AG04450 (cell line): ENCODE results near the gene DHDDS. TPM values are rescaled to one million over a fixed set of nuclear protein-coding genes. Genes with fewer than 3 reads are reported as not detected.

Source experiments
- CTCF ChIA-PET: fragments of 300-600, 350-600 bp; formaldehyde crosslinking; extraction: SDS; loops from one replicate; lab custom pipeline; 2022; ENCODE audit warnings: antibody characterized with exemption, inconsistent platforms; lab: Charles Lee
- POLR2A ChIA-PET: fragments of 350-600 bp; formaldehyde crosslinking; extraction: SDS; loops from one replicate; lab custom pipeline; 2021; ENCODE audit warnings: antibody characterized with exemption, inconsistent platforms; lab: Yijun Ruan, JAX
- DNase-seq: peaks from one replicate; pipeline ENCODE4 v3.0.0-alpha.2; 2011; ENCODE audit warnings: low read depth, low spot score
- H3K27ac ChIP-seq: one replicate; pipeline ENCODE4 v1.5.1; 2012; ENCODE audit warnings: low read depth, low read length, control low read depth
- H3K27me3 ChIP-seq: one replicate; pipeline ENCODE4 v1.6.0; 2012; ENCODE audit warnings: low read length; ENCODE audit not compliant: control insufficient read depth, insufficient read depth
- H3K4me3 ChIP-seq: 2 replicates; pipeline ENCODE4 v1.5.1; 2011; ENCODE audit warnings: mild to moderate bottlenecking, low read depth, low read length, control low read depth
- H3K9me3 ChIP-seq: 2 replicates; pipeline ENCODE4 v1.5.1; 2012; ENCODE audit warnings: low read length; ENCODE audit not compliant: control insufficient read depth, insufficient read depth
- CTCF ChIP-seq: IDR thresholded peaks from 2 replicates; pipeline ENCODE4 v1.5.1; 2011; ENCODE audit warnings: low read depth, low read length, control low read depth, inconsistent platforms
- polyA plus RNA-seq: library from polyadenylated mRNA; depleted of rRNA; stranded (reverse); fragments of >200 nt; gene quantifications from 2 replicates; pipeline ENCODE4 v1.2.3, GENCODE V29; 2011

Gene DHDDS
- polyA plus RNA-seq, 1 experiment, result 51.7 TPM

- no peak for DNase-seq
- peaks cover 44% of the 10 kb centered on the region for H3K27me3 ChIP-seq
- no peak overlapping the region for H3K4me3 ChIP-seq
- H3K27ac ChIP-seq, result no peak overlapping the region
- POLR2A ChIA-PET, result no interaction called here
- TF ChIP-seq CTCF, result no peak
- H3K9me3 ChIP-seq, result no peaks in the 10 kb centered on the region; the same call in 1 of the 2 replicates
- CTCF ChIA-PET, result interaction anchor here (0.7 to 1.1 kb wide), 2 partner anchors 175 to 505 kb away, joined by 3 read pairs; partner anchors contain the start of gene CEP85
Measured at GRCh38 chr1:26409191-26409807, 22.8 kb upstream of the DHDDS start.

DNA sequence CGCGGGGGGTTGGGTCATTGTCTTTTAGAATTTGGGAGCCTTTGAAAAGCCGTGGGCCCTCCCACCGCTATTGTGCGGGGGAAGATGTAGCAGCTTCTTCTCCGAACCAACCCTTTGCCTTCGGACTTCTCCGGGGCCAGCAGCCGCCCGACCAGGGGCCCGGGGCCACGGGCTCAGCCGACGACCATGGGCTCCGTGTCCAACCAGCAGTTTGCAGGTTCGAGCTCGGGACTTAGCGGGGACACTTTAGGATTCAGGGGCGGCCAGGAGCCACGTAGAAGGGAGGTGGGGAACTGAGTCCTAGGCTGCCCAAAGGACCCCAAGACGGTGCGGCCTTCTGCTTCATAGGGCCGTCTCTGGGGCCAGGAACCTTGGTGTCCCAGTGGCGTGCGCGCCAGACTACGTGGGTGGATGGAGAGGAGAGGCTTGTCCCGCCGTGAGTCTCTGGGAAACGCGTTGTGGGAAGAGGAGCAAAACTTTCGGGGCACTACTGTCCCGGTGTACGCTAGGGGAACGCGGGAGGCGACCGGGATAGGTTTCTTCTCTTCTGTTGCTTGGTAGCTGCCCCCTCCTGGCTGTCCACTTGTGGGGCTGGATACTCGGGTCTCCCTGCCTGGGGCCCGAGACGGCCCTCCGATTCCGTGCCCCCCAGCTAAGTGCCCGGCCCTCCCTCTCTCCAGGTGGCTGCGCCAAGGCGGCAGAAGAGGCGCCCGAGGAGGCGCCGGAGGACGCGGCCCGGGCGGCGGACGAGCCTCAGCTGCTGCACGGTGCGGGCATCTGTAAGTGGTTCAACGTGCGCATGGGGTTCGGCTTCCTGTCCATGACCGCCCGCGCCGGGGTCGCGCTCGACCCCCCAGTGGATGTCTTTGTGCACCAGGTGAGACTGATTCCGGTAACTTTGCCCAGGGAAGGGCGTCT, 21.2 kb upstream of the DHDDS start, which contains the start of gene LIN28A:
Gene LIN28A, plus strand, starts transcription at position 112 of the 918 bp plus-strand sequence. Its CDS starts 75 bp downstream, at position 187.
- Histone ChIP-seq H3K27ac (no peak within 1 kb of the TSS), H3K27me3 (peaks cover 59% of the 10 kb centered on the region), H3K4me3 (no peak within 1 kb of the TSS), H3K9me3 (no peaks in the 10 kb centered on the region; the same call in 1 of the 2 replicates)
- TF ChIP-seq CTCF, result no peak
- CTCF ChIA-PET, result interaction anchor here (1.1 kb wide), 1 partner anchor 177 kb away, joined by 3 read pairs; the partner anchor contains the start of gene CEP85
- no peak for DNase-seq
- POLR2A ChIA-PET, result no interaction called here

DNA sequence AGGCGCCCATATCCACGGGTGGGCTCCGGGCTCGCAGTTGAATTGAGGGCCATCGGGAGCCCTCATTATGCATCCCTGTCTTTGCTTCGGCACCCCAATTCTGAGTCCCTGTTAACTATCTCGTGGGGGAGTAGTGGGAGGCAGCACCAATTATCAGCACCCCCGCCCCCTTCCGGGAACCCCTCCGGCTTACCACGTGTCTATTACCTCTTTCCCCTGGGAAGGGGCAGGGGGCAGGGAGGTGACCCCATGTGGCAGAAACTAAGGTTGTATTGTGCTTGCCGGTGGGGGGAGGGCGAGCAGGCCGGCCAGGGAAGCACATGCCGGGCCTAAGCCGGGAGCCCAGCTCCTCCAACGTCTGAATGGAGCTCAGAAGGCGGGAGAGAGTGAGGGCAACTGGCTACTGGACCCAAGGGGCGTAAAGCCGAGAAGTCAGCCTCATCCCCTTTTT, 20.5 kb upstream of the DHDDS start:
- Histone ChIP-seq H3K4me3 (no peak overlapping the region), H3K27me3 (peaks cover 63% of the 10 kb centered on the region), H3K27ac (no peak overlapping the region), H3K9me3 (no peaks in the 10 kb centered on the region; the same call in 1 of the 2 replicates)
- no peak for TF ChIP-seq CTCF
- ChIA-PET CTCF (no interaction called here), POLR2A (no interaction called here)
- no peak for DNase-seq

DNA sequence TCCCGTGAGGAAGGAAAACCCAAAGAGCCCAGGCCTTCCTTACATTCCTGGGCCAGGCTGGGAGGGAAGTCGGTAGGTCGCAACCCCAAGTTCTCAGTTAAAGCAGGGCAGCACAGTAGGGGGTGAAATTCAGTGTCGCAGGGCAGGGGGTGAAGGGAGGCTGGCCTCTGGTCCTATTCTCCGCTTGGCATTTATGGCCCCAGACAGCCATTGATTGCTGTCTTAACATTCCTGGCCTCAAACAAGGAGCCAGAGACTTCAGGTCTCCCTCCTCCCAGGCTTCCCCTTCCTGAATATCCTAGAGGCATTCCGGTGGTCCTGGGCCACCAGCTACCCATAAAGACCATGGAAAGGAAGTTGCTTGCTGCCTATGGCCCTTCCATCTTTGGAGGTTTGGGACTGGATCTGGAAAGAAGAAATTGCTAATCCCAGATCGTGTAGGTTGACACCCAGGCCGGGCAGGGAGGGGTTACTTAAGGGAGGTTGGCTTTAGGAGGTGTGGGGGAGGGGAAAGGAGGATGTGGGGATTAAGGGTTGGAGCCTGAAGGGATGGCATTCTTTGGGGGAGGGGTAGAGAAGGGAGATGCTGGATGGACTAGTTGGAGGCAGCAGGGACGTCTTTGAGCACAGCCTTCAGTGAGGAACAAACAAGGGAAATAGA, 19.8 kb upstream of the DHDDS start:
- no peak for TF ChIP-seq CTCF
- CTCF ChIA-PET, result no interaction called here
- Histone ChIP-seq H3K4me3 (no peak overlapping the region), H3K27me3 (peaks cover 63% of the 10 kb centered on the region), H3K27ac (no peak overlapping the region), H3K9me3 (no peaks in the 10 kb centered on the region; the same call in 1 of the 2 replicates)
- POLR2A ChIA-PET, result no interaction called here
- DNase-seq, result no peak
